DMS53 treated with DMSO at 0.1 percent for 48 hours (cell line): ENCODE data around the gene IMMP2L.
A peak's percentile ranks its signal among the peaks of the same experiment; 100 is the strongest.
"Not testable (repeated sequence)": the region's sequence is repeated elsewhere in the genome, so short reads cannot be mapped to it uniquely, and the experiment has no call there.

Experiments used
- DNase-seq: peaks from one replicate; lab custom pipeline; 2025; ENCODE audit not compliant: unreplicated experiment; lab: John Stamatoyannopoulos, UW

The IMMP2L gene

DNA sequence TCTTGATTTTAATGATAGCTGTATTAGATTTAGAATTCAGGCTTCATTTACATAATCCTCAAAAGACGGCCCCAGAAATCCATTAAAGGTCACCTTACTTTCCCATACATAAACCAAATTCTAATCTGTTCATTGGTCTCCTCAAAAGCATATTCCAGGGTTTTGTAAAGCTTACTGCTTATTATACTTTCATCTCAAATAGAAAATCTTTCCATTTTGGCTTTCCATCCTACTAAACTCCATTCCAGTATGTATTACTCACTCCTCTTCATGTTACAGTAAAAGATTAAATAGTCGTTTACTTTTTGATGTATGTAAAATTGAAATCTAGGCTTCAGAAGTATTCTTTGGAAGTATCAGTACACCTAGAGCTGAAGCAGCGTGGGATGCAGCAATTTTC is 614.9 kb downstream of the IMMP2L start:
- DNase-seq, result no peak

DNA sequence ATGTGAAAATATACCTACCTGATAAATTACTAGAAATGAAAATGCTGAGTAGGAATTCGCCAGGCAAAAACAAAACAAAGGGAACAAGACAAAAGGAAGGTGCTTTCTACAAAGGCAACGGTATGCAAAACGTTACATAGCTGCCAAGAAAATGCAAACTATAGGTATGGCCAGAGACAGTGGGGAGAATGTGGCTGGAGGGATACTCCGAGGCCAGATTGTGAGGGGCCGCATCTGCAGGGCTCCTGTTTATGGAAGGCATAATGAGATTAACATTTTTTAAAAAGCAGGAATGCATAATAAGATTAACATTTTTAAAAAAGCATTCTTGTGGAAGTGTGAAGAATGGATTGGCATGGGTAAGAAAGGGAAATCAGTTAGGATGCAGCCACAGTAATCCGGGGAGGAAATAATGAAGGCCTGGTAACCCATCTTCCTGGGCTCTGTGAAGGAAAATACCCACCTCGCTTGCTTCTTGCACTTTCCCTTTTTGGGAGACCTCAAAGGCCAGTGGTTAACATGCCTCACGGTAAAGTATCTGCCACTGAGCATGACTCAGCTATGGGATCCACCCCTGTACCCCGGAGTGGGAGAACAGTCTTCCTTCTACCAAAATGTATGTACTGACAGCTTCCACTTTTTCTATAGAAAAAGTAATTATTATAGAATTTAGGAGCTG is 617.2 kb downstream of the IMMP2L start:
- DNase-seq, result no peak

- DNase-seq, result no peak
These were observed 617.8 kb downstream of the IMMP2L start for GRCh38 chr7:110944448-110944847.

- no peak for DNase-seq
These were observed 618.5 kb downstream of the IMMP2L start for GRCh38 chr7:110943701-110944345.

DNA sequence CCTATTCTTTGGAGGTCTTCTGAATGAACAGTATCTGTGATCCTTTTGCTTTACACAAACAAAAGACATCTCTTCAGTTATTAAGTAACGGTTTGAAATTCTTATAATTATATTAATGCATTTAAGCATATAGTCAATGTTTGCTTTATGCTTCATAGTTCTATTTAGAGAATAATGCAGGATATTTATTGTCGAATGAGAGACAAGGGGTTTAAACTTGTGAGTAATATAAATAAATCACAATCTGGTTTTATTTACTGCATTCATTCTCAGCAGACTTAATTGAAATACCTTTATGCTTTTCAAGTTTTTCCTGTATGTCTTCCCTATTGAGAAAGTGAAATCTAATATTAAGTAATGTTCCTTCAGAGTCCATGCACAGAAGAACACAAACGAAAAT is 620.9 kb downstream of the IMMP2L start:
- no peak for DNase-seq

- no peak for DNase-seq
These were observed 621.5 kb downstream of the IMMP2L start for GRCh38 chr7:110940756-110941155.

GRCh38 chr7:110938165-110938564 is 624.1 kb downstream of the IMMP2L start:
- no peak for DNase-seq

DNA sequence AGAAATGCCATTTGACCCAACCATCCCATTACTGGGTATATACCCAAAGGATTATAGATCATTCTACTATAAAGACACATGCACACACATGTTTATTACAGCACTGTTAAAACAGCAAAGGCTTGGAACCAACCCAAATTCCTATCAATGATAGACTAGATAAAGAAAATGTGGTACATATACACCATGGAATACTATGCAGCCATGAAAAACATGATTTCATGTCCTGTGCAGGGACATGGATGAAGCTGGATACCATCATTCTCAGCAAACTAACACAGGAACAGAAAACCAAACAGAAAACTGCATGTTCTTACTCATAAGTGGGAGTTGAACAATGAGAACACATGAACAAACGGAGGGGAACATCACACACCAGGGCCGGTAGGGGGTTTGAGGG is 625.6 kb downstream of the IMMP2L start:
- DNase-seq, result not testable (repeated sequence)

DNA sequence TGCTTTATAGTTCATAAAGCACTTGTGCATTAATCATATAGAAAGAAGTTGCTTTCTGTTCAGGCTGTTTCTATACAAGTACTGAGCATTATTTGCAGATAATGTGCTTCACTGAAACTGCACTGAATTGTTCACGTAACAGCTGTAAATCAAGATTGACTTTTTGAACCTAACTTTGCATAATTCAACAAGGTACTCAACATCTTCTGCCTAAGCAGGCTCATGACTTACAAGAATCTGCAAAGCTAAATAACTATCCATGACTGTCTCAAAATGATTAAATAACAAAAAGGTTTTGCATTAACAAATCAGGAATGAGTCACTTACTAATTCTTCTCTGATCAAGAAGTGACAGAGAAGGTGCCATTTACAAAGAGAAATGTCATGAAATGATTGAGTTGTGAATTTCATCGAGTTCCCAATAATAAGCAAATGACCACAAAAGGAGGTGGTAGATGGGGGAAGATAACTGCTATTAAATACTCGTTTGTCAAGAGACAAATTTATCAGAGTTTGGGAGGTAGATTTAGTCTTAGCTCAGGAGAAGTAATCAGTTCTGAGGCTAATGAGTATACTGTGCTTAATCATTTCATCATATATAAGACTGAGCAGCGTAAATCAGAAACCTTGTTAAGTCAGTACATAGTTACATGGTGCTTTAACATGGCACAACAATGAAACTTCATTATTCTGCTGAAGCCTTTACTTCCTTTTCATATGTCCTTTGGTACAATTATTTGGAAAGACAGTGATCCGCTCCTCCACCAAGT is 632.6 kb downstream of the IMMP2L start:
- no peak for DNase-seq

GRCh38 chr7:110922906-110923305 is 639.4 kb downstream of the IMMP2L start:
- peak; percentile 44 for DNase-seq

DNA sequence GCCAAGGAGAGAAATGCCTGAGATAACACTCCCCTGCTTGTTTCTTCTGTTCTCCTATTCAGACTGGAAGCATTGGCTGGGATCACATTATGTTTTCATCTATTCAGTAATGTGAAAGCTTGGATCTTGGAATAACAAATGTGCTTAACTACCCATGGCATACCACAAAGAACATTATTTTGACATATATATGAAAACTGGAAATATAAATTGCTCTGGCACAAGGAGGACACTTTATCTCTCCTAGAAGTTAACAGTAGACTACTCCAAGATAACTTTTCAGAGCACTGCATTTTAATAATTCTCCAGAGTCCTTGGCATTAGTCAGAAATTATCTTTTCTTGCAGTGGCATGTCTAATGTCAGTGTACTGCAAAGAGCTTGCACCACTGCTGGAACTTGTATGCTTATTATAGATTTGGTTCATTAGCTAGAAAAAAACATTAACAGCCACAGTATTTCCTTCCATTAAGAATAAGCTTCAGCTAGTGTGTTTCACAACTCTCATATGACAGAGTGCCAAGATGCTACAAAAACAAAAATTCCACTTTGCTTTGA is 640.6 kb downstream of the IMMP2L start:
- no peak for DNase-seq

GRCh38 chr7:110918949-110919548 is 643.2 kb downstream of the IMMP2L start:
- no peak for DNase-seq

GRCh38 chr7:110914263-110914662 is 648.0 kb downstream of the IMMP2L start:
- DNase-seq, result no peak

DNA sequence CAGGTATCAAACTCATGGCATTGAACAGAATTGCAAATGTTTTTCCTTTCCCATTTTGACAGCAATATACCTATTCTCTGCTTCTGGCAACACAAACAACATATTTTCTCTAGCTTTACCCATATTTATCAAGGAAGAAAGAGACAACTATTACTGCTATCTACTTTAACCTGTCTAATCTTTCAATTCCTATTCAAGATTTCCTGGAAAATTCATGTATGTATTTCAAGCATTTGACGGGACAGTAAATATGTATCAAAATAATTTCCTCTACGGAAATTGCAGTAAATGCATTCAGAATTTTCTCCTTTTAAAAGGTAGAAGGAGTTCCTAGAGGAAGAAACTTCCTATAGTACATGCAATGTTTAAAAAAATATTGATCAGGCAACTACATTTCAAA is 650.7 kb downstream of the IMMP2L start:
- no peak for DNase-seq

DNA sequence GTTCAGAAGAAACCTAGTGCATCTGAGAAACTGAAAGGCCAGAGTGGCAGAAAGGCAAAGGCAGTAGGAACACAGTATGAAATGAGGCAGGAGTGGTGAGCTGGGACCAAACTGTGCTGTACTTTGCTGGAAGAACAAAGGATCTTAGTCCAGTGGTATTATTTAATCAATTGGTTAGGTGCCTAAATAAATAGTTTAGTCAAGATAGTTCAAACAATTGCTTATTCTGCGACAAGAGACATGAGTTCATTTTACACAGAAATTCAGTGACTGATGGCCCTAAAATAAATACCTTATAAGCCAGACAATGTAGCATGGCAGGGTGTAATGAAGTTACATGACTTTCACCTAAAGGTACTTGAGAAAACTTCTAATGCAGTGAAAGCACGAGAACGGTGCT is 653.2 kb downstream of the IMMP2L start:
- DNase-seq, result no peak

DNA sequence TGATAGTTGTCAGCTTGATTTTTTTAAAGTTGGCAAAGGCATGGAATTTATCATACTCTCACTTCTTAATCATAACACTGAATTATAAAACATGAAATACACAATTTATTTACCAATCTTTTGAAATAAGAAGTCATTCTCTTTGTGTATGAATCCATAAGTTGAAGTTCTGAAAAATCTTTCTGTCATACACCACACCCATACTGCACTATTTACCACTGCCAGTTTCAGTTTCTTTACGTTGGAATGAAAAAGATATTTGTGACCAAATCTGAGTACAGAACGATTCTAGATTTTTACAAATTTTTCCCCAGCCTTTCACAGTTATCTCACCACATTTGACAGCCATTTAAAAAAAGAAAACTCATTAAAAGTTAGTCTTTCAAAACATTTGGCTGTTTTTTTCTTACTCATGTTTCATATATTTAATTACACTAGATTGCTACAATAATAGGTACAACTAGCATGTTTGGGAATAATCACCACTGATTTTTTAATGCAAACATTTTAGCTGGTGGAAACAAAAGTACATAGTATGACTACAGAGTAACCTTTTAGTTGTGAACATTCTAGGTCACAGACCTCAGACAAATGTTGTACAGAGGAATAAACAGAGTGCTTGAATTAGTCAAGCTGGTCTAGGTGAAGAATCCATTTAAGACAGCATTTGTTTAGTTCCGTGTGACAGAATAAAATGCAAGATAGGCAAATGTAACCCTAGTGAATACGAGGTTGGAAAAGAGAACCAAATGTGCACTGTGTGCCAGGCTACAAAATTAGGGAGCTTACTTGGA is 656.3 kb downstream of the IMMP2L start:
- no peak for DNase-seq

DNA sequence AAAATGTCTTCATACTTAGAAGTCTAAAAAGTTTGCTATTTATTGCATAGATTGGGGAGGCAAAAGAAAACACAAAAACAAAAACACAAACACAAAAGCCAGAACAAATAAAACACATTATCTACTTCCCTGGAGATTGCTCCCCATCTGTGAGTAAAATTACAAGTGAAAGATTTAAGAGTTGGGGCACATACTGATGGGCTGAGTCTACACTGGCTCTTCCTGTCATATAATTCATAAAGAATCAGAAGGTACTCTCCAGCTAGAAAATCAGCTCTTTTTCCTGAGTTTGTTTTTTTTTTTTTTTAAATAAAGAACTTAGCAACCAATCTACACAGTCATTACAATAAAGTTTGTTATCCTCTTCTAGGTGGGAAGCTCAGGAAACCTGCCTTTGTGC is 663.8 kb downstream of the IMMP2L start:
- DNase-seq, result no peak

- DNase-seq, result no peak
These were observed 664.8 kb downstream of the IMMP2L start for GRCh38 chr7:110897538-110897937.

DNA sequence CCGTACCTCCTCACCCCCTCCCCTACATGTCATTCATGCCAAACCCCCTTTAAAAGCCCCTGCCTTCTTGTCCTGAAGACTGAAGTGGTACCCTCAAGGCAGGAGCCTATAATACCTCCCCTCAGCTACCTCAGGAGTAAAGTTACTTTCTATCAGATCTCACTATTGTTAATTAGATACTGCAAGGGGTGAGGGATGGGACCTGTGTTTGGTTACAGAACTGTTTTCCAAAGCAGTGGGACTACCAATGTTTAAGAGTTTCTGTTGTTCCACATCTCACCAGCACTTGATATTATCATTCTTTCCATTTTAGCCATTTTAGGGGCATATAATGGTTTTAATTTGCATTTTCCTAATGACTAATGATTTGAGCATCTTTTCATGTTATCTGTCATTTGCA is 668.2 kb downstream of the IMMP2L start:
- DNase-seq, result no peak

DNA sequence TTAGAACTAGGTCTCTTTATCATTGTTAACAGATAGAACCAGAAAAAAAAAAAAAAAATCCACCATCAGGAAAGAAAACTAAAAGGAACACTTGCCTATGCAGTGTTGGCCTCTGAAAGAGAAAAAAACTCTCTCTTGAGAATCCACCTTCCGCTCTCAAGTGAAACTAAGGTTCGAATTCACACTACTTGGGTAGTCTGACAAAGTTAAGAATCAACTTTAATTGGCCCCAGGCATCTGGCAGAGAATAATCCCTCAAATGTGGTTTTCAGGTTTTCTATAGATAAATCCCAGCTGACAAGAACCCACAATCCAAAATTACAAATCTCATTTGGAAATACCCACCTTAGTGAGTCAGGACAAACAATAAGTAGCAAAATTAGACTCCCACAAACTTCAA is 671.1 kb downstream of the IMMP2L start:
- no peak for DNase-seq

GRCh38 chr7:110890101-110890500 is 672.2 kb downstream of the IMMP2L start:
- DNase-seq, result no peak
